Stimulated activated CD4-positive, alpha-beta T cell treated with anti-CD3 and anti-CD28 coated beads, Interleukin-15, amount 100 ng/mL, for 48 hours (primary cell): ENCODE data around the gene ZNF831.

Source experiments
- DNase-seq, 2 donors: peaks; one replicate each; pipeline ENCODE4 v3.0.0-alpha.2; 2020; ENCODE audit warnings: low read depth in 2 of 2

The ZNF831 gene

DNA sequence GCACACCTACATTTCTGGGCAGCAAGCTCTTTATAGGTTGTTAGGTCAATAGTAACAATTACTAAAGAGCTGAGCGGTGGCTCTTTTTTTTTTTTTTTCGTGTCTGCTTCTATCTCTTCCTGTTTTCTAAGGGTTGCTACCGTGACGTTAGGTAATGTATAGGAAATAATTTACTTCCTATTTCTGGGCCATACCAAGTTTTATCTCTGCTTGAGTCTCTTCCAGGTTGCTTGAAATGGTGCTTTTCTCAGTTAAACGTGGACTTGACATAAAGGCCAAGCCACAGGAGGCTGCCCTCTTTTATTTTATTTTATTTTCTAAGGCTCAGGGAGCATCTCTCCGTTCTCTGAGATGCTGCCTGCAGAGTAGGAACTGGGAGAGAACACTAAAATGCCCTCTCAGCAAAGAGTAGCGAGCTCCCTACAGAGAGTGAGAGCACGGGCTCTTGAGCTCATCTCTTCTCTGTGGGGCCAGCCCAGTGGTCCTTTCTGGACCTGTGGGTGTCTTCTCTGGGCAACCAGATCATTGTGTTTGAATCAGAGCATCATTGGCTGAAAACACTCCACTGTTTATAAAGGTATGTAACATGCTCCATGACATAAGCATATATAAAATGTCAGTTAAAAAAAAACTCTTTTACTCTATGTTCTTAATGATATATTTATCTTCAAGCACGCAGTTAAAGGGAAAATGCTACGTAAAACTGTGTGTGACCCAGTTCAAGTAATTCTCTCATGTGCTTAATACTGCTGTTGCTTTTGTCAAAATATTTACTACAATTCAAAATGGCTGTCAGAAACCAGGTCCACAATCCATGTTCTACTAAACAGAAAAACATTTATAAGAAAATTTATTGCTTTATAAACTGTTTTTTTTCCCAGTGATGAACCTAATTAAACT is at the start of gene ZNF831:
Gene ZNF831 (plus strand): TSS at position 191 of the 900 bp plus-strand sequence. CDS start 27,199 bp downstream, outside the sequence.
- no peak for DNase-seq

DNA sequence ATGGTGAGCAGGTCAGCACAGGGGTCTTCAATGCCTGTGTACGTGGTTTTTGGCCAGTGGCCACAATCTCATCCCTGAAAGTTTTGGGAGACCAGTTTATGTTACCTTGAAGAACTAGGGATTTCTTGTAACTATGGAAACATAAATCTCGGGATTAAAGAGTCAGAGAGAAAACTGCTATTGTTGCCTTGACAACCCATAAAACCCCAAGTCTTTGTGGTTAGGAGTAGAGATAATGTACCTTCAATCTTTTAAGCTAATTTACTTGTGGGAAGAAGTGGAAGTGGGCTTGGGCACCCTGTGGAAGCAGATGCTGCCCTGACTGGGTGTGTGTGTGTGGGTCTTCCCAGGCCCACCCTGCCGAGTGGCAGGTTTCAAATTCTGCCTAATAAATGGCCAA is 46.1 kb upstream of the ZNF831 start:
- DNase-seq = no peak

DNA sequence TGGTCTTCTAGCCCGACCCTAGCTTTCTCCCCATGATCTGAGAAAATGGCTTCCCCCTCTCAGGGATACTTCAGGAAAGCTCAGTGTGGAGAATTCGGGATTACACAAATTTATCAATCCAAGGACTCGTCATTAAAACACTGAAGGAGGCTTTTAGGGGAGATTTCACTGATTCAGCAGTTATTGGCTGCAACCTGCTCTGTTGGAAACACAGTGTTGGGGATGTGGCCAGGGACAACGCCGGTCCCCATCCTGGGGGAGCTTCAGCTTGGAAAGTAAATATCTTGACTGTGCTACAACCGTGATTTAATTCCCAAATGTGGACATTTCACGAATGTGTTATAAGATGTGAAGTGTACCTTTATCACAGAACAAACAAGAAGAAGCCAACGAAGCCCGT is 44.8 kb upstream of the ZNF831 start:
- DNase-seq = no peak

DNA sequence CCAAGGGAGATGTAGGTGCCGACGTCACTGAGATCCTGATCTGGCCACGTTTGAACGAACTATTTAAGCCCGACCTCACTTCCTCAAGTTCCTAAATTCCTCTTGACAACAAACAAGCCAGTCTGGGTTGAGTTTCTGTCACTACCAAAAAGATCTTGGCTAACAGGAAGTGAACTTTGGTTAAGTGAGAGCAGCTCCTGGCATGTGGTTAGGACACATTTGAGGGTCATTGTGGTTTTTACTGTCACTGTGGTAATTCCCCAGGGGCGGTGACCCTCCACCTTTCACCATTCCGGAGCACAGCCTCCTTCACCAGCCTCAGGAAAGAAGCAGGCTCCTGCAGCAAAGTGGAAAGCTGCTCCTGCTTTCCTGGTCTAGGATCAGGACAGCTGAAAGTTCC is 43.1 kb upstream of the ZNF831 start:
- no peak for DNase-seq

DNA sequence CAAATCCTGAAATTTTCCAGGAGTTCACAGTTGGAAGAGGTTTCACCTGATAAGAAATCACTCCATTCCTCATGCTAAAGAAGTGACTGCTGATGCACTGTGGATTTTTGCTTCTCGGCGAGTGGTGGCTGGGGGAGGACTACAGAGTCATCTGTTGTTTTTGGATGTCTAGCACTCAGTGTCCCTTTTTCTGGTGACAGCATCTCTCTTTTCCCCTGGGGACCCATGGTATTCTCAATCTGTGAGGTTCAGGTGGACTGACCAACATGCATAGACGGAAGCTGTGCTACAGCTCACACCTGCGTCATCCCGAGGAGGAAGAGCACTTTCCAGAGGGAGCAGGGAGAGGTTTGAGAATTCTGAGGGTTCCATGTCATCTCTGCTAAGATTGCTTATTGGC is 42.7 kb upstream of the ZNF831 start:
- DNase-seq = no peak

- DNase-seq = no peak
Observed at GRCh38 chr20:59121714-59122565, 41.7 kb upstream of the ZNF831 start.

- DNase-seq = no peak
Observed at GRCh38 chr20:59122566-59122919, 41.1 kb upstream of the ZNF831 start.

GRCh38 chr20:59123011-59123677 is 40.5 kb upstream of the ZNF831 start:
- no peak for DNase-seq

DNA sequence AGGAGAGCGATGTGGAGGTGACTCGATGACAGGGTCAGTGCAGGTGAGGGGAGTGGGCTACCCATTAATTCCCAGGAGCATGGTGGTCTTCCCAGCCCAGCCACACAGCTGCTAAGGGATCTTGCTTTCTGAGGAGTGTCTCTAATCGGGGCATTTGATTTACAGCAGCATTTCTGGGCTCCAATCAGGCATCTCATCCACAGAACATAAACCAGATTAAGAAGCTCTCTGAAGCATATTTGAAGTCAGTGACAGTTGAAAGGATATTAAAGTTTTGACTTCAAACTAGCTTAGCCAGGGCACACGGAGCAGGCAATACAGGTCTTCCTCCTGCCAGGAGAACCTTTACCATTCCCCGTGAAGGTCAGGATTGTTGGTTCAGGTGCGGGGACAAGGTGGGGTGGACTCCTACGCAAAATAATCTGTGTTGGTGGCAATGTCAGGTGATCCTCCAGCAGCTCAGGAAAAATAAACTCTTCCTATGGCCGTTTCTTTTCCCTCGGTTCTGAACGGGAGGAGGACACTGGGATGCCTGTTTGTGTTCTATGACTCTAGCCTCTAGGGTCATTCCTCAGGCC is 39.9 kb upstream of the ZNF831 start:
- DNase-seq = no peak

- DNase-seq = no peak
Observed at GRCh38 chr20:59124296-59125029, 39.2 kb upstream of the ZNF831 start.

GRCh38 chr20:59125332-59125731 is 38.3 kb upstream of the ZNF831 start:
- no peak for DNase-seq

- no peak for DNase-seq
Observed at GRCh38 chr20:59125836-59126235, 37.8 kb upstream of the ZNF831 start.

- DNase-seq = no peak
Observed at GRCh38 chr20:59127839-59128238, 35.8 kb upstream of the ZNF831 start.

DNA sequence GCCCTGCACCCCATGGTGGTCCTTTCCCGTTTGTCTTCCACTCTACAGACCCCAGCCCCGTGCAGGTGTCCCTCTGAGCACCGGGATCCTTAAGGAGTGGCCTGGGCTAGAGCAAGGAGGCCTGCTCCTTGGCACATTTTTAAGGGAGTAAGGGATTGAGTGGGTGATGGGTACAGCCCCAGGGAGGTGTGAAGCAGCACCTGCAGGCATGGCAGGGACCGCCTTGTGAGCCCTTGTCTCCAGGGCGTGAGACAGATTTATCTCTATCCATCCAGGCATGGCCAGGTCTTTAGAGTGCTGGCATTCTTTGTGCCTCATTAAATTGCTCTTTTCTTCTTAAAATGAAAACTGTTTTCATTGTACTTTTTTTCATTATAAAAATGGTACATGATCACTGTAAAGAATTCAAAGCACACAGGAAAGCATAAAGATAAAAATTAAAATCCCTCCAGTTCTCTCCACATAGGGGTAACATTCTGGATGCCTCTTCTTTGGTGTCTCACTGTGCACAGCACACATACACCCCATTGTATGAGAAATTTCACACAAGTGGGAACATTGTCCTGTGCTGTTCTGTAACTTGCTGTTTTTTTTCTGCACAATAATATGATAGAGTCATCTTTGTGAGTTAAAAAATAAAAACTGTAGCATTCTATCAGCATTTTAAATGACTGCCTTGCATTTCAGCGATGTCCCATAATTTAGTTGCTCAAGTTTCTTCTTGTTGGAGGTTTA is 31.9 kb upstream of the ZNF831 start:
- no peak for DNase-seq

- DNase-seq = no peak
Observed at GRCh38 chr20:59134182-59134581, 29.4 kb upstream of the ZNF831 start.

GRCh38 chr20:59135093-59135492 is 28.5 kb upstream of the ZNF831 start:
- no peak for DNase-seq

DNA sequence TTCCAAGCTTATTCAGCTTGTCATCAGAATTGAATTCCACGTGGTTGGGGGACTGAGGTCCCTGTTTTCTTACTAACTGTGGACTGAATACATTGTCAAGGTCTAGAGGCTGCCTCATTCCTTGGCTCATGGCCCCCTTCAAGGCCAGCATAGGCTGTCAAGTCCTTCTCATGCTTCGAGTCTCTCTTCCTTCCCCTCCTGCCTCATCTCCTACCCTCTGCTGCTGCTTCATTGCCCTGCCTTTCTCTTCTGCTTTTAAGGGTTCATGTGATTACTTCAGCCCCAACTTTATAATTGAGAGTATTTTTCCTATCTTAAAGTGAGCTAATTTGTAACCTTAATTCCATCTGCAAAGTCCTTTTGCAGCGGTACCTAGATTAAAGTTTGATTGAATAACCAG is 27.6 kb upstream of the ZNF831 start:
- DNase-seq = no peak

GRCh38 chr20:59137532-59137931 is 26.1 kb upstream of the ZNF831 start:
- DNase-seq = no peak

GRCh38 chr20:59138114-59138748 is 25.4 kb upstream of the ZNF831 start:
- no peak for DNase-seq

DNA sequence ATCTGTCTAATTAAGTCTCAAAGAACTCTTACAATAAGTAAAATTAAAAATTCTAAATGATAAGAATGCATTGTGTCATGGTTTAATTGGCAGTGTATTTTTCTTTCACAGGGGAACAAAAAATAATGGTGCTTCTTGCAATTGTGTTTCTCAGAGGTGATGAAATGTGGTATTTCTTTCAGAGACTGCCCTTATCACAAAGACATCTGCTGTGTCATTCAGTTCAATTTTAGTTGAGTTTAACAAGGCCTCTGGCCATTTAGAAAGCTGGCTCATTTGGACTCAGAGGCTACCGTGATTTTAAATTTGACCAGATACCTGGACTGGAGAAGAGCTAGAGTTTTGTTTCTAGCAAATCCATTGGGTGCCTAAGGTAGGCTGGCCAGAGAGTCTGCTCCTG is 23.6 kb upstream of the ZNF831 start:
- DNase-seq = no peak
